Smooth muscle cell (in vitro differentiated cells): ENCODE results near the gene PTPN9. TPM values are rescaled to one million over a fixed set of nuclear protein-coding genes. Genes with fewer than 3 reads are reported as not detected.

Experiments used
- DNase-seq: peaks from one replicate; lab custom pipeline; 2025; ENCODE audit not compliant: unreplicated experiment; lab: John Stamatoyannopoulos, UW
- H2AFZ ChIP-seq: fragments of 200-600 bp; sonication (generic); 2 replicates; pipeline ENCODE4 v1.6.0; 2016; ENCODE audit warnings: antibody characterized with exemption, low read depth, mild to moderate bottlenecking
- H3F3A ChIP-seq: fragments of 200-600 bp; sonication (generic); 2 replicates; pipeline ENCODE4 v1.6.0; 2017; ENCODE audit warnings: antibody characterized with exemption, low read depth
- H3K27ac ChIP-seq: fragments of 200-600 bp; sonication (generic); 2 replicates; pipeline ENCODE4 v1.5.1; 2016; ENCODE audit warnings: low read depth, mild to moderate bottlenecking
- H3K27me3 ChIP-seq: fragments of 200-600 bp; sonication (generic); 2 replicates; pipeline ENCODE4 v1.6.1; 2016; ENCODE audit warnings: low read depth, mild to moderate bottlenecking
- H3K36me3 ChIP-seq: fragments of 200-600 bp; sonication (generic); 2 replicates; pipeline ENCODE4 v1.5.1; 2016; ENCODE audit warnings: low read depth
- H3K4me1 ChIP-seq: fragments of 200-600 bp; sonication (generic); 2 replicates; pipeline ENCODE4 v1.5.1; 2016; ENCODE audit warnings: low read depth
- H3K4me2 ChIP-seq: fragments of 200-600 bp; sonication (generic); 2 replicates; pipeline ENCODE4 v1.6.0; 2016; ENCODE audit warnings: mild to moderate bottlenecking
- H3K4me3 ChIP-seq: fragments of 200-600 bp; sonication (generic); 2 replicates; pipeline ENCODE4 v1.5.1; 2016; ENCODE audit warnings: mild to moderate bottlenecking
- H3K79me2 ChIP-seq: fragments of 200-600 bp; sonication (generic); 2 replicates; pipeline ENCODE4 v1.6.0; 2016; ENCODE audit warnings: low read depth, mild to moderate bottlenecking
- H3K9ac ChIP-seq: fragments of 200-600 bp; sonication (generic); 2 replicates; pipeline ENCODE4 v1.6.0; 2016; ENCODE audit warnings: low read depth
- H3K9me3 ChIP-seq: fragments of 200-600 bp; sonication (generic); replicated peaks from 2 replicates; pipeline ENCODE4 v1.5.1; 2016; ENCODE audit warnings: low read depth
- H4K20me1 ChIP-seq: fragments of 200-600 bp; sonication (generic); 2 replicates; pipeline ENCODE4 v1.6.0; 2016; ENCODE audit warnings: low read depth
- WGBS: methylation state at CpG from one replicate; pipeline ENCODE4 v1.1.7; 2016; ENCODE audit warnings: low lambda C conversion rate; 5-methylcytosine and 5-hydroxymethylcytosine counted together
- polyA plus RNA-seq: library from polyadenylated mRNA; unstranded; fragments of >200 nt; fragmentation: Nextera tagmentation; extraction: Ambion mirVana; gene quantifications from 2 replicates; pipeline ENCODE4 v1.2.1, GENCODE V29; 2016
- small RNA-seq: library from RNA; depleted of rRNA; stranded (forward); fragments of <200 nt; gene quantifications from one replicate; pipeline ENCODE3, GENCODE V24; 2014
- total RNA-seq: library from RNA; depleted of rRNA; stranded (reverse); fragments of >200 nt; gene quantifications from 2 replicates; pipeline ENCODE4 v1.2.3, GENCODE V29; 2014
- TF ChIP-seq, protein P1 (sequence below): fragments of 200-600 bp; sonication (generic); IDR thresholded peaks from 2 replicates; pipeline ENCODE4 v1.5.1; 2017; ENCODE audit warnings: borderline replicate concordance, mild to moderate bottlenecking, antibody characterized with exemption; ENCODE audit not compliant: insufficient read depth, poor library complexity, severe bottlenecking

The PTPN9 gene
- total and polyA plus RNA-seq, 2 experiments from 2014 or later, result 20.3 to 23.4 TPM

- Histone ChIP-seq H3F3A (no peaks in the 10 kb centered on the region), H3K27me3 (no peaks in the 10 kb centered on the region), H3K9me3 (no peaks in the 10 kb centered on the region), H3K9ac (no peak overlapping the region), H3K4me3 (no peak overlapping the region), H3K36me3 (peaks cover 9% of the 10 kb centered on the region), H3K4me2 (no peak overlapping the region), H2AFZ (no peak overlapping the region), H4K20me1 (peaks cover 85% of the 10 kb centered on the region), H3K27ac (no peak overlapping the region), H3K79me2 (peaks cover 12% of the 10 kb centered on the region), H3K4me1 (no peaks in the 10 kb centered on the region)
- TF ChIP-seq, protein P1, sequence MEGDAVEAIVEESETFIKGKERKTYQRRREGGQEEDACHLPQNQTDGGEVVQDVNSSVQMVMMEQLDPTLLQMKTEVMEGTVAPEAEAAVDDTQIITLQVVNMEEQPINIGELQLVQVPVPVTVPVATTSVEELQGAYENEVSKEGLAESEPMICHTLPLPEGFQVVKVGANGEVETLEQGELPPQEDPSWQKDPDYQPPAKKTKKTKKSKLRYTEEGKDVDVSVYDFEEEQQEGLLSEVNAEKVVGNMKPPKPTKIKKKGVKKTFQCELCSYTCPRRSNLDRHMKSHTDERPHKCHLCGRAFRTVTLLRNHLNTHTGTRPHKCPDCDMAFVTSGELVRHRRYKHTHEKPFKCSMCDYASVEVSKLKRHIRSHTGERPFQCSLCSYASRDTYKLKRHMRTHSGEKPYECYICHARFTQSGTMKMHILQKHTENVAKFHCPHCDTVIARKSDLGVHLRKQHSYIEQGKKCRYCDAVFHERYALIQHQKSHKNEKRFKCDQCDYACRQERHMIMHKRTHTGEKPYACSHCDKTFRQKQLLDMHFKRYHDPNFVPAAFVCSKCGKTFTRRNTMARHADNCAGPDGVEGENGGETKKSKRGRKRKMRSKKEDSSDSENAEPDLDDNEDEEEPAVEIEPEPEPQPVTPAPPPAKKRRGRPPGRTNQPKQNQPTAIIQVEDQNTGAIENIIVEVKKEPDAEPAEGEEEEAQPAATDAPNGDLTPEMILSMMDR, result no peak
- 97% methylated on average over 5 of the region's 5 CpGs for WGBS
- DNase-seq, result no peak
Observed at GRCh38 chr15:75422554-75422953, 156.6 kb downstream of the PTPN9 start.

GRCh38 chr15:75420698-75421097, 158.4 kb downstream of the PTPN9 start:
- no peaks in the 10 kb centered on the region for H3F3A ChIP-seq
- no peak overlapping the region for H3K9ac ChIP-seq
- DNase-seq, result no peak
- H2AFZ ChIP-seq, result no peak overlapping the region
- H3K36me3 ChIP-seq, result peaks cover 7% of the 10 kb centered on the region
- H4K20me1 ChIP-seq, result peaks cover 73% of the 10 kb centered on the region
- H3K79me2 ChIP-seq, result peaks cover 7% of the 10 kb centered on the region
- no peaks in the 10 kb centered on the region for H3K9me3 ChIP-seq
- no peaks in the 10 kb centered on the region for H3K4me1 ChIP-seq
- H3K27me3 ChIP-seq, result no peaks in the 10 kb centered on the region
- H3K27ac ChIP-seq, result no peak overlapping the region
- H3K4me3 ChIP-seq, result no peak overlapping the region
- H3K4me2 ChIP-seq, result no peak overlapping the region
- TF ChIP-seq, protein P1, result no peak

- WGBS, result 84% methylated on average over 1 of the region's 1 CpG
Observed at GRCh38 chr15:75416584-75416983, 162.5 kb downstream of the PTPN9 start.

More at GRCh38 chr15:75416584-75416983, 162.5 kb downstream of the PTPN9 start:
- Histone ChIP-seq H3K79me2 (no peaks in the 10 kb centered on the region), H3K9me3 (no peaks in the 10 kb centered on the region), H3F3A (no peaks in the 10 kb centered on the region), H3K27ac (no peak overlapping the region), H3K36me3 (peaks cover 9% of the 10 kb centered on the region), H3K27me3 (no peaks in the 10 kb centered on the region), H3K4me1 (no peaks in the 10 kb centered on the region), H3K9ac (no peak overlapping the region), H2AFZ (no peak overlapping the region), H3K4me2 (no peak overlapping the region), H4K20me1 (peaks cover 42% of the 10 kb centered on the region), H3K4me3 (no peak overlapping the region)
- TF ChIP-seq, protein P1, result no peak
- no peak for DNase-seq

Small RNA genes lying within 50 kb of the gene (small RNA-seq; reads per million reads assigned to genes)
- gene AC105036.1 (not detected), gene AC105036.2 (not detected)

Other genes starting within 250 kb of the PTPN9 start
- gene COMMD4, start 243.3 kb downstream of the PTPN9 start, total RNA-seq, result 39.7 and 48.9 TPM in 2 replicates
- 67.1 and 72.4 TPM in 2 replicates for gene COMMD4, start 243.3 kb downstream of the PTPN9 start, polyA plus RNA-seq
- 2.5 and 4.1 TPM in 2 replicates for gene NEIL1, start 232.3 kb downstream of the PTPN9 start, total RNA-seq
- gene NEIL1, start 232.3 kb downstream of the PTPN9 start, polyA plus RNA-seq, result 15.1 and 20.3 TPM in 2 replicates
- 53.6 and 64.5 TPM in 2 replicates for gene MAN2C1, start 210.7 kb downstream of the PTPN9 start, total RNA-seq
- 70.7 and 80.4 TPM in 2 replicates for gene MAN2C1, start 210.7 kb downstream of the PTPN9 start, polyA plus RNA-seq
- 25.5 and 40.7 TPM in 2 replicates for gene SIN3A, start 127.6 kb downstream of the PTPN9 start, total RNA-seq
- 12.0 and 12.2 TPM in 2 replicates for gene SIN3A, start 127.6 kb downstream of the PTPN9 start, polyA plus RNA-seq
- gene SNUPN, start 46.4 kb upstream of the PTPN9 start, total RNA-seq, result 15.2 and 20.7 TPM in 2 replicates
- 24.0 and 26.7 TPM in 2 replicates for gene SNUPN, start 46.4 kb upstream of the PTPN9 start, polyA plus RNA-seq
- gene IMP3, start 60.9 kb upstream of the PTPN9 start, total RNA-seq, result 54.1 and 55.6 TPM in 2 replicates
- gene IMP3, start 60.9 kb upstream of the PTPN9 start, polyA plus RNA-seq, result 56.7 and 57.5 TPM in 2 replicates
- gene SNX33, start 68.6 kb upstream of the PTPN9 start, total RNA-seq, result 9.7 and 13.6 TPM in 2 replicates
- gene SNX33, start 68.6 kb upstream of the PTPN9 start, polyA plus RNA-seq, result 14.2 and 19.2 TPM in 2 replicates
- 31.1 and 35.3 TPM in 2 replicates for gene CSPG4, start 133.5 kb upstream of the PTPN9 start, total RNA-seq
- gene CSPG4, start 133.5 kb upstream of the PTPN9 start, polyA plus RNA-seq, result 46.6 and 54.9 TPM in 2 replicates